OCI-M1 (cell line): ENCODE data around the gene ARPP21.
A peak's percentile ranks its signal among the peaks of the same experiment; 100 is the strongest.

Experiments
- DNase-seq: peaks from one replicate; lab custom pipeline; 2025; lab: John Stamatoyannopoulos, UW

Gene ARPP21

DNA sequence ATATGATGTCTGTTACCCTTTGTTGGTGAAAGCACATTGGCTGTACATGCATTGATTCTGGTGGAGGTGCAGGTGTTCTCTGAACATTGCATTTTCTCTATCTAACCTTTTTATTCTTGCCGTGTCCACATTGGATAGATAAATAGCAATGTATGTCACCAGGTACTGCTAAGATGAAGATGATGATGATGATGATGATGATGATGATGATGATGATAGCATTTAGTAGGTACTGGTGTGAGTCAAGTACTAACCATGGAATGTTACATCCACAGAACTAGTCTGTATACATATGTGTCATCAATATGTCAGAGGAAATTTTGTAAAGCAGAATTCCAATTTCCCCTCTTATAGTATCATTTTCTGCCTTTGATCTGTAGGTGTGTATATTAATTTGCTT lies 36.3 kb downstream of the ARPP21 start:
- DNase-seq = no peak

DNA sequence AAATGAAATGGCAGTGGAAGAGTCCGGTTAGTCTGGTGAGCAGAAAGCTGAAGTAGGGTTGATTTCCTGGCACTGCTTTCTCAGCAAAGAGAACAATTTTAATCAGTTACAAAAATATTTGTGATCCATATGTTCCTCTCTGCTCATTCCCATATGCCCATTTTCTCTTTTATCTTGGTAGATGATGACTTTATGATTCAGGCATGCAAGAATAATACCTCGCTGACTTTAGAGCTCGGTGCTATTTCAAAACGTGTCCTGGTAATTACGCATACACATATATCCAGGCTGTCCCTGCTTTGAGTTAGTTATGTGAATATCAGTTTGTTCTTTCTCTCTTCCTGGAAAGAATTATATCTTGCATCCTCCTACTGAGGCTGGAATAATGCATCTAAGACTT lies 38.5 kb downstream of the ARPP21 start:
- no peak for DNase-seq

GRCh38 chr3:35678643-35679161 lies 39.4 kb downstream of the ARPP21 start:
- no peak for DNase-seq

- DNase-seq = no peak
Observed at GRCh38 chr3:35679409-35680080, 40.2 kb downstream of the ARPP21 start.

DNA sequence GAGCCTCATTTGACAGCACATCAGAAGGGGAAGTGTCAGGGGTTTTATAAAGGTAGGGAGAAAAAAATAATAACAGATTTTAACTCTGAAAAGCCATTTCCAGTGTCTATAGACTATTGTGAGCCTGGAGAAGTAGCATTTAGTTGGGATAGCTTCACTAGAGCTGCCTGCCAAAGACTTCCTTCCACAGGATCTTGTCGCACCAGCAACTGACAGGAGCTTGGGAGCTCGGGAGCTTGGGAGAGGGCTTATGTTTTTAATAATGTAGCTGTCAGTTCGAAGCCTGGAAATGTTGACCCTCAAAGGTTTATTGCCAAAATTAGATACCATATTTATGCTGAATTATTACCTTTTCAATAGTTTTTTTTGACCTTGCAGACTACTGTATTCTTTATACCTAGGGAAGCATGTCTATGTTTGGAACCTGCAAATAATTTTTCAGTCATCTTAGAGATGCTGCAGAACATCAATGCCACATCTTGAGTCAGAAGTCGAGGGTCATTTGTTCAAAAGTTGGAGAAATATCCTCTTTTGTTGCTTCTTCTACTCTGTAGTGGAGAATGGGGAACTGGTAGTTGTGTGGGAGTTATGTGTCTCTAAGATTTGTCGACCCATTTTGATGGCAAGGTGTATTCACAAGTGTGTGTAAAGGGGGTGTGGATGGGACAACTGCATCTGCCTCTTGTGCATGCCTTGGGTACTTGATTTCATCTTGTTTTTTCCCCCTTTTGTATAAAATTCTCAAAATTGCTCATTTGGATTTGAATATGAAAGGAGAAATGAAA lies 41.7 kb downstream of the ARPP21 start:
- peak; percentile 26 for DNase-seq

GRCh38 chr3:35685153-35685552 lies 45.8 kb downstream of the ARPP21 start:
- no peak for DNase-seq

DNA sequence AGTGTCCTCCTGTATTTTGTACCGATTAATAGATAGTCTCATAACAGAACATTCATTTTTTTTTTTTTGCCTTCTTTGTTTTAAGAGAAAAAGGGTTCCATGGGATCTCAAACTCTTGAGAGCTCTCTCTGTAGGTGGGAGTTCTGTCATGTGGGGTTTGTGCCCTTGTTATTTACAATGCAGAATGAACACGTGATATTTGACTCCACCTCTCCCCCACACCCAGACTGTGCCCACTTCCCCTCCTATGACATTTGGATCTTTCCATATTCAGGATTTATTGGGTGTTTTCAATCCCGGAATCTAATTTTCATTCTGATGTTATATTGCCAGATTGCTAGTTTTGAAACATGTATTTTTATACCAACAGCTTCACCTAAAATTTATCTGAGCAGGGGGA lies 49.5 kb downstream of the ARPP21 start:
- DNase-seq = peak; percentile 14

DNA sequence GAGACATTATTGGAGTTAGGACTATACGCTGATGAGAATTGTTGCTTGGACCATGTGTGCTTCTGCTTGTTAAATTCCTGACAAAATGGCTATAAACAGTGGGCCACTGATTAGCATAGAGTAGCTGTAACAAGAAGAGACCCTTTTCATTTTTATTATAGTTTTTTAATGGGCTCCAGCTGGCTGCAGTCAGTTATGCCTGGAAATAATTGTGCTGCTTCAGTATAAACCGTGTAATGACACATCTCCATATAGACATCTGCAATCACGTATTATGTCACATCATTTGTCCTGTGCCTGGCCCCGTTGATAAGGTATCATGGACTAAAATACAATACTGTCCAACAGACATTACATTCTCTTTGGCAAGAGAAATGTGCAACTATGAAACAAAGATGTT lies 50.9 kb downstream of the ARPP21 start:
- DNase-seq = peak; percentile 60

- DNase-seq = peak; percentile 50
Observed at GRCh38 chr3:35705904-35706303, 66.6 kb downstream of the ARPP21 start.

GRCh38 chr3:35707904-35708303 lies 68.6 kb downstream of the ARPP21 start:
- DNase-seq = no peak

GRCh38 chr3:35708394-35709271 lies 69.3 kb downstream of the ARPP21 start:
- peak; percentile 12 for DNase-seq

GRCh38 chr3:35709691-35710090 lies 70.4 kb downstream of the ARPP21 start:
- DNase-seq = no peak

DNA sequence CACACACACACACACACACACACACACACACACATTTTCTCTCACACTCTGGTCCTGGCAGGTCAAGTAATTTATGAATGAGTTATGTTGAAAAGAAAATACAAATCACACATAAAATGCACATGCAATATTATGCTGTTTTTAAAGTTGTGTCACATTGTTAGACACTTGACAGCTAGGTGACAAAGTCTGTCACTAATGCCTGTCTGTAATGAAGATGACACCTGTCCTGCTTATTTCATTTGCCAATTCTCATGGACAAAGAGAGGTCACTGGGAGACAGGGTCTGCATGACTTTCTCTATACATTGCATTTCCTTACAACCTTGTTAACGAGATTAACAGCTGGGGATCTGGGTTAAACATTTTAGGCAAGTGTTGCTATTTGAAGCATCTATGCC lies 71.2 kb downstream of the ARPP21 start:
- no peak for DNase-seq

DNA sequence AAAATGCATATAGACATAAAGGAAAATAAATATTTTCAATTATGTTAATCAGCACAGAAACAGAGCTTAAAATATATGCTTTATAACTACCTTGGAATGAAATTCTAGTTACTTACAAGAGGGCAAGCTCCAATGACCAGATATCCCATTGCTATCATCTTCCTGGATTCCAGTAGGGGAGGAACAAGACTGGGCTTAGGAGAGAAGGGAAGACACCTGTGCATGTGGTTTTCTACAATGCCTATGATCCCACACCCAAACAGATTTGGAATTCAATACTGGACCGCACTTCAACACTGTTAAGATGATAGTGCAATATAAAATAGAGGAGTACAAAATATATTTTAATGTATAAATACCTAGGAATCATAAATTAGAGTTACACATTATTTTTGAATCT lies 79.6 kb downstream of the ARPP21 start:
- no peak for DNase-seq

- no peak for DNase-seq
Observed at GRCh38 chr3:35721628-35722027, 82.3 kb downstream of the ARPP21 start.

GRCh38 chr3:35722902-35723301 lies 83.6 kb downstream of the ARPP21 start:
- no peak for DNase-seq

DNA sequence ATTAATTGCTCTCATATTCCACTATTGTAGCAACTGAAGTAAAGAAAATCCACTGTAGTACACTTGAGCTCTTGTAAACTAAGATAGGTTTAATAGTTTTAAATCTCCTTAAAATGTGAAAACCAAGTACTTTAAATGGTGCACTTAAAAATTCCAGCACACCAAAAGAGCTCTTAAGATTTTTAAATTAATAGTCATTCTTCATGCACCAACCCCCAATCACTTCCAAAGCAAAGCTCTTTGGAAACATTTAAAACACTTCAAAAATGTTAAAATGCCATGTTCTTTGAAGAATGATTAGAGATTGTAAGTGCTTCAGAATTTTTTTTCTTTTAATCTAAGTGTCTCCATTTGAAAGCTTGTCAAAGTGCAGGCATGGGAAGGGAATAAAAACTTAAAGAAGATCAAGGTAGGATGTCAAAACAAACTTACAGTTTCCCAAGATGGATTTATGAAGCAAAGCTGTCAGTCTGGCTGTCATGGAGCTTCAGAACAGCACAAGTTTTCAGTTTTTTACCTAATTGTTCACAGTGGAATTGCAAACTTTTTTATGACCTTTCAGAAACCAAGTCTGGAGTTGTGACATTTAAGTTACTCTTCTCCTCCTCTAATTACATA lies 84.3 kb downstream of the ARPP21 start:
- DNase-seq = no peak

GRCh38 chr3:35724106-35724505 lies 84.8 kb downstream of the ARPP21 start:
- DNase-seq = no peak

DNA sequence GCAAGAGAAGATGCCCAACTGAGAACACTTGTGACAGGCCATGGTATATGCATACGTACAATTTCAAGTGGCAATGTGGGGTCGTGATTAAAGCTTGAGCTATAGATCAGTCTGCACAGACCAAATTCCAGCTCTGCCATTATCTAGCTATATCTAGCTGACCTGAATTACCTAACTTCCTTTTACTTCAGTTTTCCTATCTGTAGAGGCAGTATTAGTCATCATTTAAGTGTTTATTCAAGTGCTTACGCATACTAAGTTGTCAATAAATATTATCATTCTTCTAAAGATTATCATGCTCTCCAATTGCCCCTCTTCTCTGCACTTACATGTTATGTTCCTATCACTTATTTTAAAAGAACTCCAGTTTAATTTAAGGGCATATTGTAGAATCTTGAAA lies 87.9 kb downstream of the ARPP21 start:
- DNase-seq = no peak

DNA sequence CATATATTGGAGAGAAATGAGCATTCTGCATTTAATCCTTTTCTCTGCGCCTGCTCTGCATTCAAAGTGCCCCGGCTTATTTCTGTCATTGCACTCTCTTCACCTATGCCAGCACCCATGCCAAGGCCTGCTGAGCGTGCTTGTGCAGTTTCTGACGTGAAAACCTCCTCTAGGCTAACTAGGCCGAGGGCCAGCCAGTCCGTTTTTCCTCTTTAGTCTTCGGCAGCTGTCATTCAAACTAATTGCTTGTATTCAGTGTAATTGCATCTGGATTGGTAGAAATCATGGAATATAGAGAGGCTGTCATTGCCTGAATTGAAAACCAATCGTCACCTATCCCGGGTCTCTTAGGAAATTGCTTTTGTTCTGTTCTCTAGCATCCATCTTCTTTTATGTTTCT lies 94.0 kb downstream of the ARPP21 start:
- DNase-seq = no peak

DNA sequence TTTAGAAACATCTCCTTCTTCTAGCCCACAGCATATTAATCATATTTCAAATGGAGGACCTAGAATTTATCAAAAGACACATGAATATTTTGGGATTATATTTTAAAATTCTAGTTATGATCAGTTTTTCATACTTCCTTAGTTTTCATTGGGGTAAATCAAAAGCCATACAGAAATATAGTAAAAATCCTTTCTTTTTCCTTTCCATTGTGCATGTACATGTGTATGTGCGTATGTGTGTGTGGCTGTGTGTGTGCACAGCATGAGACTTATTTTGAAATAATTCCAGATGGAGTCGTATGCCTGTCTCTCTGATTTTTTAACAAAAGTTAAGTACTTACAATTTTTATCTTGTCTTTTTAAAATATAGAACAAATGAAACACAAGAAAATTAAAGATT lies 94.5 kb downstream of the ARPP21 start:
- DNase-seq = no peak

DNA sequence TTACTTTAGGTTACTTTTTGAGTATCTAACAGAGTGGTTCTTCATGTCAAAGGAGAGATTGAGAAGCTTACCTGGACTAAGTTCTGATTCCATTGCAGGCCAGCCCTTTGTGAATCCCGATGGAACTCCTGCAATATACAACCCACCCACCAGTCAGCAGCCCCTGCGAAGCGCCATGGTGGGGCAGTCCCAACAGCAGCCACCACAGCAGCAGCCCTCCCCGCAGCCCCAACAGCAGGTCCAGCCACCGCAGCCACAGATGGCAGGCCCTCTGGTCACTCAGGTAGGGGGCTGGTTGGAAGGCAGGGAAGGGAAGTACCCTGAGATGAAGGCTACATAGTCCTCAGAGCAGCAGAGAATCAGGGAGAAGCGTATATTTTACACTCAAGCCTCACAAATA lies 97.8 kb downstream of the ARPP21 start:
- DNase-seq = no peak
